ENCODE results near the gene SLC25A48.

DNA sequence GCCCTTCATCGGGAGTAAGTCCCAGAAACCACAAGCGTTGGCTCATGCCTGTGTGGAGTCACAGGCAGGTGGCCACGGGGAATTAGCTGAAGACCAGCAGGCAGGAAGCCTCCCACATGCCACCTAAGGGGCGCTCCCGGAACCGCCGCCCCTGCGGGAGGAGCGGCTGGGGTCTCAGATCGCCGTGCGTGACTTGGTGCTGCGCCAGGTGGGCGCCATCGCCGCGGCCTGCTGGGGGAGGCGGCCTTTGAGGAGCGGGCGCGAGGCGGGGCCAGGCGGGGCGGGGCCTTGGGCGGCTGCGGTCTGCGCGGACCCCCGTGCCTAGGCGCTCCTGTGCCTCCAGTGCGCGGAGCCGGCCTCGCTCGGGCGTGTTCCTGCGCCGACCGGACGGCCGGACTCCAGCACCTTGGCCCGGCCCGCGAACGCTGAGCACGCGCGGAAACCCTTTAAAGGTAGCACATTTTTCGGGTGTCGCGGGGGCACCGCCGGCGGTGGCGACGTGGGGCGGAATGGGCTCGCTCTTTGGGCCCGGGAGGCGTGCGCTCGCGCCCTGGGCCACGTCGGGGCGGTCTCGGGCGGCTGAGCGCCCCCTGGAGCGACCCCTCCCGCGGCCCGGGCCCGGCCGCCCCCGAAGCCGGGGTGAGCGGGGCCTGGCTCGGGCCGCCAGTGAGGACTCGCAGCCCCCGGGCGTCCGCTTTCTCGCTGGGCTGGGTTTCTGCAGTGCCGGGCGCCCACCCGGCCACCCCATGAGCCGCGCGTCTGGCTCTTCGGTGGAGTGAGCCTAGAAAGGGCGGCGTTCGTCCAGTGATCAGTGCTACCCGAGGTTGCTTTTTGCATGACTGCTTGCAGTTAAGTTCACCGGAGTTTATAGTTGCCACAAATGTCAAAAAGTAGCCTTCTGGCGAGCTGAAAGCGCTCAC lies 95.8 kb downstream of the SLC25A48 start:
- TF ChIP-seq, protein P1, sequence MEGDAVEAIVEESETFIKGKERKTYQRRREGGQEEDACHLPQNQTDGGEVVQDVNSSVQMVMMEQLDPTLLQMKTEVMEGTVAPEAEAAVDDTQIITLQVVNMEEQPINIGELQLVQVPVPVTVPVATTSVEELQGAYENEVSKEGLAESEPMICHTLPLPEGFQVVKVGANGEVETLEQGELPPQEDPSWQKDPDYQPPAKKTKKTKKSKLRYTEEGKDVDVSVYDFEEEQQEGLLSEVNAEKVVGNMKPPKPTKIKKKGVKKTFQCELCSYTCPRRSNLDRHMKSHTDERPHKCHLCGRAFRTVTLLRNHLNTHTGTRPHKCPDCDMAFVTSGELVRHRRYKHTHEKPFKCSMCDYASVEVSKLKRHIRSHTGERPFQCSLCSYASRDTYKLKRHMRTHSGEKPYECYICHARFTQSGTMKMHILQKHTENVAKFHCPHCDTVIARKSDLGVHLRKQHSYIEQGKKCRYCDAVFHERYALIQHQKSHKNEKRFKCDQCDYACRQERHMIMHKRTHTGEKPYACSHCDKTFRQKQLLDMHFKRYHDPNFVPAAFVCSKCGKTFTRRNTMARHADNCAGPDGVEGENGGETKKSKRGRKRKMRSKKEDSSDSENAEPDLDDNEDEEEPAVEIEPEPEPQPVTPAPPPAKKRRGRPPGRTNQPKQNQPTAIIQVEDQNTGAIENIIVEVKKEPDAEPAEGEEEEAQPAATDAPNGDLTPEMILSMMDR (conservative IDR thresholded peaks at IDR 0.05; ENCODE audit: low read depth, low read length), result no peak
- TF ChIP-seq SMC3 (IDR thresholded peaks at IDR 0.05; ENCODE audit: low read depth, low read length) (no peak), NFE2L2 (IDR thresholded peaks at IDR 0.05; ENCODE audit: low read depth, low read length) (no peak), FOS (IDR thresholded peaks at IDR 0.05; ENCODE audit: low read depth, low read length) (no peak), RCOR1 (IDR thresholded peaks at IDR 0.05; ENCODE audit: insufficient replicate concordance, low read length) (no peak), CHD1 (IDR thresholded peaks at IDR 0.05; ENCODE audit: low read depth, low read length) (no peak), POLR2A (IDR thresholded peaks at IDR 0.05; ENCODE audit: low read depth, low read length) (no peak), BHLHE40 (IDR thresholded peaks at IDR 0.05; ENCODE audit: low read depth, low read length) (no peak), MXI1 (IDR thresholded peaks at IDR 0.05; ENCODE audit: borderline replicate concordance, low read depth, low read length) (no peak)
- TF ChIP-seq, protein P2, sequence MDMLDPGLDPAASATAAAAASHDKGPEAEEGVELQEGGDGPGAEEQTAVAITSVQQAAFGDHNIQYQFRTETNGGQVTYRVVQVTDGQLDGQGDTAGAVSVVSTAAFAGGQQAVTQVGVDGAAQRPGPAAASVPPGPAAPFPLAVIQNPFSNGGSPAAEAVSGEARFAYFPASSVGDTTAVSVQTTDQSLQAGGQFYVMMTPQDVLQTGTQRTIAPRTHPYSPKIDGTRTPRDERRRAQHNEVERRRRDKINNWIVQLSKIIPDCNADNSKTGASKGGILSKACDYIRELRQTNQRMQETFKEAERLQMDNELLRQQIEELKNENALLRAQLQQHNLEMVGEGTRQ (IDR thresholded peaks at IDR 0.05; ENCODE audit: low read depth, low read length), result no peak
